Ramos (cell line): ENCODE data around the gene VSIG8.

Experiments used
- in situ Hi-C: fragments of 300-500 bp; cut with MboI; formaldehyde crosslinking; loops from one replicate; pipeline ENCODE4 v1.14.3; 2022; ENCODE audit warnings: low sequenced_read_pairs; ENCODE audit not compliant: unreplicated experiment

VSIG8 gene

DNA sequence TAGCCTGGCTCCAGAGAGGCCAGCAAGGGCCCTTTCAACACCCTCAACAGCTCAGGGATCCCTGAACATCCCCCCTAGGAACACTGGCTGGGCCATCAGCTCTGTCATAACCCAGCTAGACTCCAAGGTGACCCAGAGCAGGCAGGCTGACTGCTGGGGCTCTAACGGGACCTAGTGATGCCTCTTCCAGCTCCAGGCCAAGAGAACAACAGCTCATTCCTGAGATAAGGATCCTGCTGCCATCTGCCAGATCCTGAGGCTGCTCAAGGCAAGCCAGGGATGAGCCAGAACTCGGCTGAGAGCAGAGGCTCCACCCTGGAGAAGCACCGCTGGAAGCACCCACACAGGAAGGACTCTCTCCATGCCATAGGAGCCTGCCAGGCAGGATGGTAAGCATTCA, 2.0 kb downstream of the VSIG8 start:
- in situ Hi-C loops = no loop called here

- in situ Hi-C loops = no loop called here
Measured at GRCh38 chr1:159859767-159860322, 2.6 kb downstream of the VSIG8 start.

DNA sequence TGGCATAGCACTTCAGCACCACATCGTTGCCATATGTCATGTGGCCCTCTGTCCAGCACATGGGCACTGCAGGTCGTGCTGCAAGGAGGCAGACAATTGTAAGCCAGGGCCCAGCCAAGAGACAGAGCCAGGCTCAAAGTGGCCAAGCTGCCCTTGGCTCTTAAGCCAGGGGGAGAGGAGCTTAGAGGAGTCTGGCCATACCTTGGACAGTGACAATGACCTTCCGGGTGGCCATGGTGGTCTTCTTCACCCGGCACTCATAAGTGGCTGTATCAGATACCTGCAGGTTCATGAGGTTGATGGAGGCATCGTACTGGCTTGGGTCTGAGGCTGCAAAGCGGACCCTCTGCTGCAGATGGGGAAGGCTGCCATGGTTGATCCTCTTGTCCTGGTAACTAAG, 4.6 kb downstream of the VSIG8 start:
- in situ Hi-C loops = no loop called here

DNA sequence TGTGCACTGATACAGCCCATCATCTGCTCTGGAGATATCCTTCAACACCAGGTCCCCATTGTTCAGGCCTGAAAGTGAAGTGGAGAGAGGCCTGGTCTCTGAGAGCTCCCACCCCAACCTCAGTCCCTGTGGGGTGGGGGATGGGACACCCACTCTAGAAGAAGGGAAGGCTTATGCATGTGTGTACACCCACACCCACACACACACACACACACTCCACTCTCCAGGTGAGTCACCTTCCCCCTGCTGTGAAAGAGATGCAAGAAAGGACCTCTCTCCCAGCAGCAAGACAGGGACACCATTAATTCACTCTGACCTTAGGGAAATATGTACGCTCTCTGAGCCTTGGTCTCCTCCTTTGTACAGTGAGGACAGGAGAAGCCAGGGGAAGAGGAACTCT, 5.9 kb downstream of the VSIG8 start:
- in situ Hi-C loops = no loop called here

- in situ Hi-C loops = no loop called here
Measured at GRCh38 chr1:159855709-159856108, 6.7 kb downstream of the VSIG8 start.

DNA sequence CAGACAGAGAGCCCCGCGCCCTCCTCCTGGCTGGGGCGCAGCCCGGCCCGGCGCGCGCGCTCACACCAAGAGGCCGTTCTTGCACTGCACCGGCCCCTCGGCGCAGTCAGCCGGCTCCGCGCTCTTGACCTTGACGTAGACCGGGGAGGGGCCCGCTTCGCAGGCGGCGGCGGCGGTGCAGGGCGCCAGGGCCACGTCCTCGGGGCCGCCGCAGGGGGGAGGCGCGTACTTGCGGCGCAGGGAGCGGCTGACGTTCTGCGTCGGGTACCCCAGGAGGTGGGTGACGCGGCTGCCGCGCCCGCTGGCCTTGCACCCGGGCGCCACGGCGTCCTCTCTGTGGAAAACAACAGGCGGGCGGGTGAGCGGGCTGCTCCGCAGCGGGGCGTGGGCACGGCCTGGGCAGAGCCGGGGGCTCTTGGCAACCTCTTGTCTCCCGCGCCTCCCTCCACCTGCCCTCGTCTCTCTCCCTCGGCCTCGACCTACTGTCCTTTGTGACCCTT, 7.7 kb downstream of the VSIG8 start:
- in situ Hi-C loops = no loop called here

GRCh38 chr1:159854116-159854692, 8.3 kb downstream of the VSIG8 start:
- in situ Hi-C loops = no loop called here

DNA sequence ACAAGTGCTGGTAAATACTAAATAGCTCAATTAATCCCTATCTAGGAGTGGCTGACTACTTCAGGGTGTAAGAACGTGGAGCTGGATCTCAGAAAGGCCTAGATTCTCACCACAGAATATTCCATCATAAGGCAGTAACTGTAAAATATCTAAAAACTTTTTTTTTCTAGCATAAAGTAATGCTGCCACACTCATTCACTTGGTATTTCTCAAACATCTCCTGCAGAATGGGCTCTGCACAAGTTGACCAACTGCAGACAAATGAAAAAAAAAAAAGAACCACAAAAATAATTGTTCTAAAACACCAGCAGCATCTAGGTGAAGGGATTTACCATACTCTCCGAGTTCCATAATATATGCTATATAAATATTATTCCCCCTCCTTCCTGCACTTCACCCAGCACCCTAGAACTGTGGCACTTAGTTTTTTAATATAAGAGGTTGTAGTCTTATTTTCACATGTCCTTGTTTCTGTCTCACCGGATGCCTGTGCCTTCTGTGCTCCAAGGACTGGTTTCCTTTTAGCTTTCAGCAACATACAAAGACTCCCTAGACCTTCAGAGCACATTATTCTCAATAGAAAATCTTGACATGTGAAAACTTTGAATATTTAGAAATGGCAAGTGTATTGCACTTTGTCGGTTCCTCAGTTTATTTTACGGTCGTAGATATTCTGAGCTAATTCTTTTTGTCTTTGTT, 8.9 kb downstream of the VSIG8 start:
- in situ Hi-C loops = no loop called here

GRCh38 chr1:159851407-159851806, 11.1 kb downstream of the VSIG8 start:
- in situ Hi-C loops = no loop called here

DNA sequence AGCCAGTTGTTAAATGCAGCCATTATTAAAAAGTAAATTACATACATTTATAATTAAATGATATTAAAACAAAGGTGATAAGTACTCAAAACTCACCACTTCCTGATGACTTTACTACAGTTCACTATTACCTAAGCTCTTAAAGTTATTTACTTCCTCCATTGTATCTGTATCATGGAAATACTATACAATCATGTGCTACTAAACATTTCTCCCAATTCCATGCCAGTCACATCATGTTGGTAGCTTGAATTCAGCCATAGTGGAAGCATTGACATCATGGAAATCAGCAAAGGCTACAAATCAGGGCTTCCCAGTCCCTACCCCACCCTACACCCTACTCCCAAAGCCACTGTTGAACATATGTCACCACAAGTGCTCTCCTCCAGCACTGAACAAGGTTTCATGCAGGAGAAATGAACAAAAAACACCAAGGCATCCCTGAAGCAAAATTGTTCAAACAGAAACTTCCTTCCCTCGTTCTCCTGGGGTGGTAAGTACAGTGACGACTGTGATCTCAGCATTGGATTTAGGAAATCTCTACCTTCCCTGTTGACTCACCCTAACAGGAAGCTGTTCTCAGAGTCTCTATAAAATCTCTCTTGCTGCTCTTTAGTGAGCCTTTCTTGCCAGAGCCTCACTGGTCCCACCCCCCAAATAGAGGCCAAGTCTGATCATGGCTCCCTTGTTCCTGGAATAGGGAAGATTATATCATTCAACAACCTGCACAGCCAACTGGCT, 12.7 kb downstream of the VSIG8 start:
- in situ Hi-C loops = no loop called here

- in situ Hi-C loops = no loop called here
Measured at GRCh38 chr1:159848326-159848725, 14.1 kb downstream of the VSIG8 start.

GRCh38 chr1:159847231-159847630, 15.2 kb downstream of the VSIG8 start:
- in situ Hi-C loops = no loop called here

DNA sequence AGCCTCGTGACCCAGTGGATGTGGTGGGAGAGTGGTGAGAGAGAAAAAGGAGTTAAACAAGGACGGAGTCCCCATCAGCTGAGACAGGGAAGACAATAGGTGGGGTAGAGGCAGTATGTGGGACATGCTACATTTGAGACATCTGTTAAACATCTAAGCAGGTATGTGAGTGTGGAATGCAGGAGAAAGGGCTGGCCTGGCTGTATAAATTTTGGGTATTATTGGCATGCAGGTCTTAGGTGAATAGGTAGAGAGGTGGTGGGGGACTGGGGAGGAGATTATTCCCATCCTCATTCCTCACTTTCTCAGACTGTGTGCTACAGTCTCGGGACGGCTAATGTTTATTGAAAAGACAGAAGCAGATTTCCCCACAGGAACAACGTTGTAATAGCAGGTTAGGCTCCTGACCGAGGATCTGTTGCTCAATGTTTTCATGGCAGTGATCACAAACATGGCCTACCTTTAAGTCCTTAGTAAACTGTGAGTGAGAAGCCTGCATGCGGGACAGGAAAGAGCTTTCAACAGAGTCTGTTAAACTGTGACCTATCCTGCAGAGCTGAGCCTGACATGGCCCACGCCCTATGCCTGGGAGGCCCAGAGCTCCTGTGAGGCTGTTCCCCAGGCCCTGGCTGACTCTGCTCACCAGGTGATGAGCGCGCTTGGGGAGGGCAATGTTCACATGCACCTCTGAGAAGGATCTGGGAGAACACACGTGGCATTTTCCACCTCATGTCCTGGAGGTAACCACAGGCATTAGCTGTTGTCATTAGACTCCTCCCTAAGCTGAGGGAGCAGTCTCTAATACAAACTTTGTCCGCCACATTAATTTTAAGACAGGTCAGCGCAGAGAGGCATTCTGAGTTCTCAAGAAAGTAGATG, 16.5 kb downstream of the VSIG8 start:
- in situ Hi-C loops = no loop called here

DNA sequence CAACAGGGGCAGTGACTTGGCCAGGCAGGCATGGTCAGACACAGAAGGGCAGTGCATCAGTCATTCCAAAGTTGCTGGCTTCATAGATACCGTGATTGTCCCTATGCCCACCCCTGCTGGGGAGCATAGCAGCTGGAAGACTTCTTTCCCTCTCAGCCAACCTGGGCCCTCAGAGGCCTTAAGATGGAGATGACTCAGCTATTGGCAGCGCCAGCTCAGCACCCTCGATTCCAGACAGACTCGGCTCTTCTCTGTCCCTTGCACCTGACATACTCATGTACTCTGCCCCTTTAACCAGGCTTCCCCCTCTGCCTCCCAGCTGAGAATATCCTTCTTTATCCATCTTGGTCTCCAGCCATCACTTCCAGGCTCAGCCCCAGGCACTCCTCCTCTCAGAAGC, 19.0 kb downstream of the VSIG8 start:
- in situ Hi-C loops = no loop called here

DNA sequence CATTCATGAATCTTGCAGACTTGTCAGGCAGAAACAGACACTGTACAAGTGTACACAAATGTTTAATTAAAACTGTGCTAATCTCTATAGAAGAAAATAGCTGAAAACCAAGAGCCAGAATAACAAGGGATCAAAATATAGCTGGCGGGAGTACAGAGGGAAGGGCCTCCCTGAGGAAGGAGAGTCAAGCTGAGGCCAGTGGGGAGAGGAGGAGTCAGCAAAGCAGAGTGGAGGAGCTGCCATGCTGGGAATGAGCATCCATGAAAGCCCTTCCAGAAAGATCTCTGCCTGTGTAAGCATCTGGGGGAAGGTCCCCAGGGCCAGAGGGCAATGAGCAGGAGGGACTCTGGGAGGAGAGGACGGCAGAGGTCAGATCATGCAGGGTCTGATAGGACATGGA, 20.7 kb downstream of the VSIG8 start:
- in situ Hi-C loops = no loop called here

- in situ Hi-C loops = no loop called here
Measured at GRCh38 chr1:159839116-159839849, 23.2 kb downstream of the VSIG8 start.

DNA sequence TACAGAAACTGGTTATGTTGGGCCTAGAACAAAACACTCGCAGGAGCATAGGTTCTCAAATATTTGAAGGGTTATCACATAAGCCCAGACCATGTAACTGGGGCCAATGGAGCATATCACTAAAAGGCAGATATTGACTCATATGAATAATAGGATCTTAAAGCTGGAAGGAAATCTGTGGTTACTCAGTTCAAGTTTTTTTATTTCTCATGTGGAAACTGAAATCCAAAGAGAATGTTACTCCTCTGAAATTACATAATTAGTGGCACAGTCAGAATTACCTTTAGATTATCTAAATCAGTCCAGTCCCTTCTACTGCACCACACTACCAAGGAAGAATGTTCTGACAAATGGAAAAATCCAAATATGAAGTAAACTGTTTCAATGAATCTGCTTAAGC, 23.7 kb downstream of the VSIG8 start:
- in situ Hi-C loops = no loop called here

- in situ Hi-C loops = no loop called here
Measured at GRCh38 chr1:159835862-159836525, 26.5 kb downstream of the VSIG8 start.

DNA sequence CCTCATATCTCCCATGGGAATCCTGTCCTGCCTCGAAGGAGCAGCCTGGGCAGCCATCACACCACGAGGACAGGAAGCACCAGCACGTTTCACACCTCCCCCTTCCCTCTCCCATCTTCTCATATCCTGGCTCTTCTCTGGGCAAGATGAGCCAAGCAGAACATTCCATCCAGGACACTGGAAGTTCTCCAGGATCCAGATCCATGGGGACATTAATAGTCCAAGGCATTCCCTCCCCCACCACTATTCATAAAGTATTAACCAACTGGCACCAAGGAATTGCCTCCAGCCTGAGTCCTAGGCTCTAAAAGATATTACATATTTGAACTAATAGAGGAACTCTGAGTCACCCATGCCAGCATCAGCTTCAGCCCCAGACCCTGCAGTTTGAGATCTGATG, 27.1 kb downstream of the VSIG8 start:
- in situ Hi-C loops = no loop called here
